ENCODE results near the gene LUC7L. TPM values are rescaled to one million over a fixed set of nuclear protein-coding genes. Genes with fewer than 3 reads are reported as not detected.

LUC7L gene
- total and polyA plus RNA-seq, 2 of the 8 experiments (the other 6 are each of a cell fraction or from before 2014, with no cell fraction given), result 49.7 to 129 TPM

DNA sequence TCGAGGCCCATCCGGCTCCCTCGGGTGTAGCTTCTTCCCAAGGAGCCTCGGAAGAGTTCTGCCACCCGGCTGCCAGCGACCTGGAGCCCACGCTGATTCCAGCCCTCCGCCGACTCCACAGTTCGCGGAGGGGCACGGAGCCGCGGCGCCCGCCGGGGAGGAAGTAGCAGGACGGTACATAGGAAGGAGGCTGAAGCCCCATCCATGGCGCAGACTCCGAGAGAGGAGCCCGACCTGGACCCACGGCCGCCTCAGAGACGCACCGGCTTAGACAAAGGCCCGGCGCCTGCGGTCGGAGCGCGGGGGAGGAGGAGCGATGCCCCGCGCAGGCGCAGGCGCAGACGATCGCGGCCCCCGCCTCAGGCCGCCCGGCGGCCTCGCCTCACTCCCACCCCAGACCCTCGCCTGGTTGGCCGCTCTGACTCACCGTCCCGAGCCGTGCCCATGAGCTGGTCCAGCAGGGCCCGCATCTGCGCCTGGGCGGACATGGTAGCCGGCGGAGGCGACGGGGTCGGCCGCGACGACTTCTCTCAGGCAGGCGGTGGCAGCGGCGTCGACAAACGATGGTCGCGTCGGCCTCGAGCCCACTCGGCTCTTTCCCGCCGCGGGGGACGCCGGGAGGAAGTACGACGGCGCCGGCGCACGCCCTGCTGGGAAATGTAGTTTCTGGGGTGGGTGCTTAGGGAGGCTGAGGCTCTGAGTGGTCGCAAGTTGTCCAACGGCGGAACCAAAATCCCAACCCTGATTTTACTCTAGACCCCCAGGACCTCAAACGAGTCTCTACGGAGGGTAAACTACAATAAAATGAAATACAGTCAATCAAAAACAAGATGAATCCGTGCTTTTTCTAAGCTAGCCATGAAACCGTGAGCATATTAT lies at the start of gene LUC7L (continued):
- TF ChIP-seq, protein P1, sequence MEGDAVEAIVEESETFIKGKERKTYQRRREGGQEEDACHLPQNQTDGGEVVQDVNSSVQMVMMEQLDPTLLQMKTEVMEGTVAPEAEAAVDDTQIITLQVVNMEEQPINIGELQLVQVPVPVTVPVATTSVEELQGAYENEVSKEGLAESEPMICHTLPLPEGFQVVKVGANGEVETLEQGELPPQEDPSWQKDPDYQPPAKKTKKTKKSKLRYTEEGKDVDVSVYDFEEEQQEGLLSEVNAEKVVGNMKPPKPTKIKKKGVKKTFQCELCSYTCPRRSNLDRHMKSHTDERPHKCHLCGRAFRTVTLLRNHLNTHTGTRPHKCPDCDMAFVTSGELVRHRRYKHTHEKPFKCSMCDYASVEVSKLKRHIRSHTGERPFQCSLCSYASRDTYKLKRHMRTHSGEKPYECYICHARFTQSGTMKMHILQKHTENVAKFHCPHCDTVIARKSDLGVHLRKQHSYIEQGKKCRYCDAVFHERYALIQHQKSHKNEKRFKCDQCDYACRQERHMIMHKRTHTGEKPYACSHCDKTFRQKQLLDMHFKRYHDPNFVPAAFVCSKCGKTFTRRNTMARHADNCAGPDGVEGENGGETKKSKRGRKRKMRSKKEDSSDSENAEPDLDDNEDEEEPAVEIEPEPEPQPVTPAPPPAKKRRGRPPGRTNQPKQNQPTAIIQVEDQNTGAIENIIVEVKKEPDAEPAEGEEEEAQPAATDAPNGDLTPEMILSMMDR (IDR thresholded peaks at IDR 0.05; ENCODE audit: control extremely low read depth in 1 of 3, insufficient read depth in 1 of 3, low read depth in 1 of 3, low read length in 3 of 3), result no peak
- no peak for TF ChIP-seq USF2 (IDR thresholded peaks at IDR 0.05; ENCODE audit: low read length)
- no peak for TF ChIP-seq KDM5A (IDR thresholded peaks at IDR 0.05; ENCODE audit: low read length)
- TF ChIP-seq MAFK (IDR thresholded peaks at IDR 0.05; ENCODE audit: low read depth, low read length), result peak; percentile 15; the same call in 1 of the 2 replicates
- no peak for TF ChIP-seq EP300 (IDR thresholded peaks at IDR 0.05; ENCODE audit: borderline replicate concordance in 1 of 2, low read depth in 2 of 2, low read length in 2 of 2)
- no peak for TF ChIP-seq CTBP2 (IDR thresholded peaks at IDR 0.05; ENCODE audit: borderline replicate concordance, insufficient read depth, insufficient read length, low read length)
- 0 out of 4 replicates have a peak, but pooled peaks of 1 of the 2 experiments have one; percentile 79 for TF ChIP-seq HDAC2 (IDR thresholded peaks at IDR 0.05; ENCODE audit: borderline replicate concordance in 1 of 2, low read depth in 2 of 2, low read length in 2 of 2)
- TF ChIP-seq RBBP5 (IDR thresholded peaks at IDR 0.05; ENCODE audit: borderline replicate concordance, low read depth, low read length), result peak; percentile 91; the same call in 1 of the 2 replicates
- no peak for TF ChIP-seq ZNF274 (IDR thresholded peaks at IDR 0.05; ENCODE audit: borderline replicate concordance, extremely low read depth, low read length)
- TF ChIP-seq GTF2F1 (IDR thresholded peaks at IDR 0.05; ENCODE audit: borderline replicate concordance, low read depth, low read length), result no peak
- no peak for TF ChIP-seq YY1 (IDR thresholded peaks at IDR 0.05; ENCODE audit: low read depth, low read length)
- TF ChIP-seq BRCA1 (IDR thresholded peaks at IDR 0.05; ENCODE audit: low read depth, low read length), result no peak
- TF ChIP-seq ASH2L (IDR thresholded peaks at IDR 0.05; ENCODE audit: low read length), result peak; percentile 44
- TF ChIP-seq JUND (IDR thresholded peaks at IDR 0.05; ENCODE audit: low read length), result 0 out of 2 replicates have a peak, but pooled peaks have one; percentile 30
- no peak for TF ChIP-seq EZH2 (IDR thresholded peaks at IDR 0.05; ENCODE audit: low read depth, low read length, severe bottlenecking)
- no peak for TF ChIP-seq CBX8 (IDR thresholded peaks at IDR 0.05; ENCODE audit: borderline replicate concordance, low read depth, low read length)
- peak; percentile 35; the same call in 1 of the 2 replicates for TF ChIP-seq EGR1 (IDR thresholded peaks at IDR 0.05; ENCODE audit: borderline replicate concordance, low read depth, low read length)
- peak; percentile 94 to 99 for TF ChIP-seq POLR2A (IDR thresholded peaks at IDR 0.05; ENCODE audit: control extremely low read depth in 1 of 2, low read depth in 2 of 2, low read length in 2 of 2)
- TF ChIP-seq TAF1 (IDR thresholded peaks at IDR 0.05; ENCODE audit: low read depth, low read length), result peak; percentile 96
